Right lobe of liver (tissue), 4 donors: ENCODE results near the gene RPL7L1.
"Not testable (repeated sequence)": the region's sequence is repeated elsewhere in the genome, so short reads cannot be mapped to it uniquely, and the experiment has no call there.

Source experiments
- POLR2A ChIP-seq: fragments of 450-650 bp; IDR thresholded peaks from one replicate; pipeline ENCODE4 v1.6.1; 2017; ENCODE audit warnings: antibody characterized with exemption, mild to moderate bottlenecking
- TF ChIP-seq, protein P1 (sequence below), 4 donors: fragments of 200-600 bp in 3 of 4; fragments of 450-650 bp in 1 of 4; IDR thresholded peaks; one replicate each; pipeline versions ENCODE4 v1.5.1 to v1.8.0; 2016 to 2022; ENCODE audit warnings: antibody characterized with exemption in 4 of 4, mild to moderate bottlenecking in 2 of 4
- donor health status: DM: no; HTN: no; CAD: no.
- donor health status: DM: no; HTN: no; CAD: no.
- donor health status: DM: no; HTN: yes; CAD: no.

DNA sequence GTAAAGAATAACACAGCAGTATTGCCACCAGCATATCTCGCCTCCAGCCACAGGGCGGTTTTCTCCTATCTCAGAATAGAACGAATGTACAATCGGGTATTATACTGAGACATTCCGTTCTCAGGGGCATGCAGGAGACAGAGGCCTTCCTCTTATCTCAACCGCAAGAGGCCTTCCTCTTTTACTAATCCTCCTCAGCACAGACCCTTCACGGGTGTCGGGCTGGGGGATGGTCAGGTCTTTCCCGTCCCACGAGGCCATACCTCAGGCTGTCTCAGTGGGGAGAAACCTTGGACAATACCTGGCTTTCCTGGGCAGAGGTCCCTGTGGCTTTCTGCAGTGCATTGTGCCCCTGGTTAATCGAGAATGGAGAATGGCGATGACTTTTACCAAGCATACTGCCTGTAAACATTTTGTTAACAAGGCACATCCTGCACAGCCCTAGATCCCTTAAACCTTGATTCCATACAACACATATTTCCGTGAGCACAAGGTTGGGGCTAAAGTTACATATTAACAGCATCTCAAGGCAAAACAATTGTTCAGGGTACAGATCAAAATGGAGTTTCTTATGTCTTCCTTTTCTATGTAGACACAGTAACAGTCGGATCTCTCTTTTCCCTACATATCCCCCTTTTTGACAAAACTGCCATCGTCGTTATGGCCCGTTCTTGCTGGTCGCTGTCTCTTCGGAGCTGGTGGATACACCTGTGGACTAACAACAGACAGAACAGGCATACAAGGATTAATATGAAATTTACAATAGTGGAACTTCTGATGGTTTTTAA is 14.8 kb downstream of the RPL7L1 start:
- not testable (repeated sequence) for TF ChIP-seq POLR2A
- TF ChIP-seq, protein P1, sequence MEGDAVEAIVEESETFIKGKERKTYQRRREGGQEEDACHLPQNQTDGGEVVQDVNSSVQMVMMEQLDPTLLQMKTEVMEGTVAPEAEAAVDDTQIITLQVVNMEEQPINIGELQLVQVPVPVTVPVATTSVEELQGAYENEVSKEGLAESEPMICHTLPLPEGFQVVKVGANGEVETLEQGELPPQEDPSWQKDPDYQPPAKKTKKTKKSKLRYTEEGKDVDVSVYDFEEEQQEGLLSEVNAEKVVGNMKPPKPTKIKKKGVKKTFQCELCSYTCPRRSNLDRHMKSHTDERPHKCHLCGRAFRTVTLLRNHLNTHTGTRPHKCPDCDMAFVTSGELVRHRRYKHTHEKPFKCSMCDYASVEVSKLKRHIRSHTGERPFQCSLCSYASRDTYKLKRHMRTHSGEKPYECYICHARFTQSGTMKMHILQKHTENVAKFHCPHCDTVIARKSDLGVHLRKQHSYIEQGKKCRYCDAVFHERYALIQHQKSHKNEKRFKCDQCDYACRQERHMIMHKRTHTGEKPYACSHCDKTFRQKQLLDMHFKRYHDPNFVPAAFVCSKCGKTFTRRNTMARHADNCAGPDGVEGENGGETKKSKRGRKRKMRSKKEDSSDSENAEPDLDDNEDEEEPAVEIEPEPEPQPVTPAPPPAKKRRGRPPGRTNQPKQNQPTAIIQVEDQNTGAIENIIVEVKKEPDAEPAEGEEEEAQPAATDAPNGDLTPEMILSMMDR (IDR thresholded peaks at IDR 0.05), result not testable (repeated sequence)
